RWPE1 (cell line): ENCODE measurements around the gene FXYD5.

Experiments used
- CTCF ChIA-PET: fragments of 350-600 bp; sonication (Branson Sonifier 250); formaldehyde crosslinking; extraction: SDS; loops from one replicate; lab custom pipeline; 2021; lab: Yijun Ruan, JAX
- POLR2A ChIA-PET: fragments of 400-600 bp; formaldehyde crosslinking; extraction: SDS; loops from one replicate; lab custom pipeline; 2020; ENCODE audit warnings: antibody characterized with exemption; ENCODE audit not compliant: low non-redundant PET; lab: Yijun Ruan, JAX
- DNase-seq: peaks from one replicate; pipeline ENCODE4 v3.0.0; 2012; ENCODE audit warnings: low spot score
- H3K27ac ChIP-seq: fragments of 450-650 bp; 2 replicates; pipeline ENCODE4 v1.5.1; 2017
- TF ChIP-seq, protein P1 (sequence below): fragments of 450-650 bp; conservative IDR thresholded peaks from 2 replicates; pipeline ENCODE4 v1.5.1; 2017; ENCODE audit warnings: low read depth, mild to moderate bottlenecking

The FXYD5 gene

DNA sequence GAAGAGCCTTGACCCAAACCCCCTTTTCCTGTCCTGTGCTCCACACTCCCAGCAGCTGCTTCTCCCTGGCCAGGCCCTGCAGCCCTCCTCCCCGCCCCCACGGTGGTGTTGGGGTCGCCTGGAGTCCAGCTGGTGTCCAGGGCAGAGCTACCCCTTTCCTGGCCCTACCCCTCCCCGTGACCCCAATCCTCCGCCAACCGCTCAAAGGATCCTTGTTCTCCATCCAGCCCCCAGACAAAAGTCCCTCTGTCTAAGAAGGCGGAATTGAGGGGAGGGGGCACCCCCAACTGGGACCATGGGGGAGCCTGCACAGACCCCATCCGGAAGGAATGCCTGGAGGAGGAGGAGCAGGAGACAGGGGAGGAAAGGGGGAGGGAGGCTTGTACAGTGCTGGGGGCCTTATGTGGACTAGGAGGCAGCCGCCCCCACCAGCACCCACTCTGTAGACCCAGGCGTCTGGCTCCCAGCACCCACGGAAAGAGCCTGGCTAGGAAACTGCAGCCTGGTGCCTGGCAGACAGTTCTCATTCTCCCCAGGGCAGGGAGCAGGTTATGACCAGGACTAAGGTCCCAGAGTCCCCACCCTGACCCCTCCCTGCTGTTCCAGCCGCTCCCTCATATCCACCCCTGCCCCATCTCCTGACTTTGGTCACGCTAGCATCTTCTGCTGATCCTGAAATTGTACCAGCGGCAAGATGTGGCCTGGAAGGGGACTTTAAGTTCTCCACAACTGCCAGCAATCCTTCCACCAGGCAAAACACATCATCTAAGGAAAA lies 39.2 kb upstream of the FXYD5 start, which contains the start of gene FXYD3:
FXYD3 (plus strand) TSS at position 647 of the 775 bp plus-strand sequence. CDS start 3,554 bp downstream, outside the sequence.
- peak within 1 kb of the TSS; percentile 100 for H3K27ac ChIP-seq
- ChIA-PET CTCF (interaction anchor here (0.5 to 3.9 kb wide), 13 partner anchors 10 to 565 kb away, joined by 3 to 37 read pairs (median 5); partner anchors contain the start of genes FXYD7 and LGI4), POLR2A (interaction anchor here (1.1 kb wide), 1 partner anchor 9 kb away, joined by 3 read pairs; no protein-coding TSS in a partner anchor)
- TF ChIP-seq, protein P1, sequence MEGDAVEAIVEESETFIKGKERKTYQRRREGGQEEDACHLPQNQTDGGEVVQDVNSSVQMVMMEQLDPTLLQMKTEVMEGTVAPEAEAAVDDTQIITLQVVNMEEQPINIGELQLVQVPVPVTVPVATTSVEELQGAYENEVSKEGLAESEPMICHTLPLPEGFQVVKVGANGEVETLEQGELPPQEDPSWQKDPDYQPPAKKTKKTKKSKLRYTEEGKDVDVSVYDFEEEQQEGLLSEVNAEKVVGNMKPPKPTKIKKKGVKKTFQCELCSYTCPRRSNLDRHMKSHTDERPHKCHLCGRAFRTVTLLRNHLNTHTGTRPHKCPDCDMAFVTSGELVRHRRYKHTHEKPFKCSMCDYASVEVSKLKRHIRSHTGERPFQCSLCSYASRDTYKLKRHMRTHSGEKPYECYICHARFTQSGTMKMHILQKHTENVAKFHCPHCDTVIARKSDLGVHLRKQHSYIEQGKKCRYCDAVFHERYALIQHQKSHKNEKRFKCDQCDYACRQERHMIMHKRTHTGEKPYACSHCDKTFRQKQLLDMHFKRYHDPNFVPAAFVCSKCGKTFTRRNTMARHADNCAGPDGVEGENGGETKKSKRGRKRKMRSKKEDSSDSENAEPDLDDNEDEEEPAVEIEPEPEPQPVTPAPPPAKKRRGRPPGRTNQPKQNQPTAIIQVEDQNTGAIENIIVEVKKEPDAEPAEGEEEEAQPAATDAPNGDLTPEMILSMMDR = no peak
- peak; percentile 17 for DNase-seq

DNA sequence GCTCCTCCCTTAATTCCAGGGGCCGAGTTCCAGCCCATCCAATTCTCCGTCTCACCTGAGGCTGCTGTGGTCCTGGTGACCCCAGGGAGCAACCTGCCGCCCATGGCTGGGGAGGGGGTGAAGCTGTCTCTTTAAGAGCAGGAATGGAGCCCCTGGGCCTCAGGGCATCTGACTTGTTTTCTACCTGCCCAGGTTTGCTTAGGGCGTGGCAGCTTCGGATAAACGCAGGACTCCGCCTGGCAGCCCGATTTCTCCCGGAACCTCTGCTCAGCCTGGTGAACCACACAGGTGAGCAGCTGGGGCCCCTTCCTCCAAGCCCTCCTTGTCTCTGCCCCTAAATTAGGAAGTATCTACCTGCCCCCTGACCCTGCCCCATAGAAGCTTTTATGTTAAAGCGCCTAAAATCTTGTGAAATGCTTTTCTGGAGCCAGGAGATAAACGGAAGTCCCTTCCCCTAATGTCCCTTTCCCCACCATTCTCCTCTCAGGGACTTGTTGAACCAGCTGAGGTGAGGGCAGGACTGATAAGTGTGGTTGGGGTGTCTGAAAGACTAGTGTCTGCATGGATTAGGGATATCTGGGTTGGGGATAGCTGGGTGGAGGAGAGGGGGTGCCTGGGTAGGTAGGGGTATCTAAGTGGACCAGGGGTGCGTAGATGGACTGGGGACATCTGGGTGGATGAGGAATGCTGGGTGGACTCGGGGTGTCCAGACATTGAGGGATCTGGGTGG lies 38.3 kb upstream of the FXYD5 start:
- POLR2A ChIA-PET = interaction anchor here (1.1 to 1.2 kb wide), 2 partner anchors 8 to 38 kb away, joined by 3 read pairs; no protein-coding TSS in a partner anchor
- peak; percentile 78 for DNase-seq
- CTCF ChIA-PET = interaction anchor here (0.7 to 3.9 kb wide), 6 partner anchors 11 to 104 kb away, joined by 3 to 37 read pairs (median 4); partner anchors contain the start of gene LGI4

DNA sequence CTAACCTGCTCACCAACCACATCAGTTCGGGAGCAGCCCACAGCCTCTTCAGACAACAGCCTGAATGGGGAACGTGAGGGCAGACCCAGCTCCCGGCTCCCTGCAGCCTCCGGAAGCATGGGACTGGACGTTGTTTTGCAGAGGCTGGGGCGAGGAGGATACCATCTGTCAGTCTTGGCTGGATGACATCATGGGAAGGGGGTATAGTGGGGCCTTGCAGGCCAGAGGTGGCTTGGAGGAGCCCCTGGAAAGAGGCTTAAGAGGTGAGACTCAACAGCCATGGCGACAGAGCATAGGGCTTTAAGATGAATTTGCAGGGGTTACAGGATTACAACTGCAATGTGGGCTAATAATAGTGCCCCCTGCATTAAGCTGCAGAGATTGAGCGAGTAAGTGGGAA lies 37.4 kb upstream of the FXYD5 start:
- H3K27ac ChIP-seq = peak overlapping the region; percentile 100
- ChIA-PET POLR2A (interaction anchor here (1.2 kb wide), 1 partner anchor 37 kb away, joined by 3 read pairs; no protein-coding TSS in a partner anchor), CTCF (interaction anchor here (1.3 to 3.9 kb wide), 2 partner anchors 10 to 18 kb away, joined by 3 to 37 read pairs; partner anchors contain the start of gene LGI4)
- no peak for DNase-seq
- TF ChIP-seq, protein P1 = no peak

More for the DNA sequence above, 38.3 kb upstream of the FXYD5 start:
- TF ChIP-seq, protein P1 = no peak
- peak overlapping the region; percentile 100 for H3K27ac ChIP-seq

DNA sequence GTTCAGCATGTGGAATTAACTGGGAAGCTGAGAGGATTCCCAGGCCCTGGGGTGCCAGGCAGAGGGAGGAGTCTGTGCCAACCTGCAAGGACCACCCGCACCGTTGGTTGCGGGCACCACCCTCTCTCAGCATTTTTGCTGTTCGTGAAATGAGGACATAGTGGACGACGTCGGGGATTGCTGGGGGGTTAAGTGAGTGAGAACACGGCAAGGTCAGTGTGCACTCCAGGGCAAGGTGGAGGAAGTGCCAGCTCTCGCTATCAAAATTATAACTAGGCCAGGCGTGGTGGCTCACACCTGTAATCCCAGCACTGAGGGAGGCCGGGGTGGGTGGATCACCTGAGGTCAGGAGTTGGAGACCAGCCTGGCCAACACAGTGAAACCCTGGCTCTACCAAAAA lies 36.7 kb upstream of the FXYD5 start:
- CTCF ChIA-PET = interaction anchor here (3.9 kb wide), 1 partner anchor 18 kb away, joined by 37 read pairs; the partner anchor contains the start of gene LGI4
- H3K27ac ChIP-seq = peak overlapping the region; percentile 100

DNA sequence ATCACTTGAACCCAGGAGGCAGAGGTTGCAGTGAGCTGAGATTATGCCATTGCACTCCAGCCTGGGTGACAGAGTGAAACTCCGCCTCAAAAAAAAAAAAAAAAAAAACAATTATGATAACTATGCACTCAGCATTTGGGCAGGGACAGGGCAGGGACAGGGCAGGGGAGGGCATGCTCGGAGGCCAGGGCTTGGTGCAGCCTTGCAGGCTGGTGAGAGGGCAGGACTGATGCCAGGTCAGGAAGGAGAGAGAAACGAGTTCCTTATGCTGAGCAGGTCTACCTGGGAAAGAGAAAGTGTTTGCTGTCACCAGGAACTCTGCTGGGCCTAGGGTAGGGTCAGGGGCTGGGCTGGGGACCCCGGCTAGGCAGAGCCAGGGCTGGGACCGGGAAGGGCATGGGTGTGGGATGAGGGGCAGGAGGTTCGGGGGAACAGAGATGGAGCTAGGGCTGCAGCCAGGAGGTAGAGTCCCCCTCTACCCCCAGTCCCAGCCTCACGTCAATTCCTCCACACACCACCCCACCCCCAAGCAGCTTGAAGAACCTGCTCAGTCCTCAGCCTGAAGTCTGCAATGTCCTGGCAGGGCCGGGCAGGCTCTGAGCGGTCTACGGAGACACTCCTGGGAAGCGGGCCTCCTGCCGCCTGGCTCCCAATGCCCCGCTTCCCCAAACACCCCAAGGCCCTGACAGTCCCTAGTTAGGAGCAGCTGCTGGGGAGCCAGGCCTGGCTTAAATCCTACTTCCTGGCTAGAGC lies 36.1 kb upstream of the FXYD5 start:
- CTCF ChIA-PET = no interaction called here
- H3K27ac ChIP-seq = peak overlapping the region; percentile 100
- TF ChIP-seq, protein P1 = no peak
- DNase-seq = no peak
- POLR2A ChIA-PET = no interaction called here

More for the DNA sequence above, 36.7 kb upstream of the FXYD5 start:
- POLR2A ChIA-PET = no interaction called here
- no peak for DNase-seq
- TF ChIP-seq, protein P1 = no peak
